K562 (cell line): Measurements from ENCODE around the gene VPS13C. TPM values are rescaled to one million over a fixed set of nuclear protein-coding genes. Genes with fewer than 3 reads are reported as not detected.

Source experiments
- CEBPB ChIP-seq: fragments of 450-650 bp; IDR thresholded peaks from 2 replicates; pipeline ENCODE4 v1.6.1; 2016; ENCODE audit warnings: missing genetic modification characterization, missing compliant biosample characterization
- CLOCK ChIP-seq: fragments of 250-450 bp; sonication (Bioruptor Pico); IDR thresholded peaks from 2 replicates; pipeline ENCODE4 v1.4.0; 2020; ENCODE audit warnings: mild to moderate bottlenecking, moderate library complexity, borderline replicate concordance
- DLX4 ChIP-seq: fragments of 250-450 bp; sonication (Bioruptor Pico); IDR thresholded peaks from 2 replicates; pipeline ENCODE4 v1.6.1; 2021; ENCODE audit warnings: mild to moderate bottlenecking
- ETV5 ChIP-seq: sonication (generic); formaldehyde crosslinking; IDR thresholded peaks from 2 replicates; pipeline ENCODE4 v1.4.0; 2020; ENCODE audit warnings: low read depth, mild to moderate bottlenecking, missing genetic modification reagents
- IFI16 ChIP-seq: fragments of 250-450 bp; sonication (Bioruptor Pico); IDR thresholded peaks from 2 replicates; pipeline ENCODE4 v2.1.2; 2022; ENCODE audit warnings: mild to moderate bottlenecking, inconsistent platforms
- NCOA2 ChIP-seq, 2 experiments: fragments of 450-650 bp; IDR thresholded peaks; 2 replicates each; pipeline ENCODE4 v1.6.1; 2018; ENCODE audit warnings: mild to moderate bottlenecking in 2 of 2, moderate library complexity in 1 of 2; ENCODE audit not compliant: partially characterized antibody in 2 of 2
- NR1H2 ChIP-seq: sonication (generic); formaldehyde crosslinking; IDR thresholded peaks from 2 replicates; pipeline ENCODE4 v1.4.0; 2020; ENCODE audit warnings: mild to moderate bottlenecking, missing genetic modification reagents
- RBM14 ChIP-seq: fragments of 200-400 bp; formaldehyde crosslinking; IDR thresholded peaks from 2 replicates; pipeline ENCODE4 v1.6.1; 2018; ENCODE audit warnings: low read depth, mild to moderate bottlenecking, low read length, moderate library complexity, borderline replicate concordance; ENCODE audit not compliant: insufficient read depth
- RCOR1 ChIP-seq, 2 experiments: IDR thresholded peaks; 2 replicates each; pipeline ENCODE4 v1.6.1; 2012; ENCODE audit warnings: low read depth in 2 of 2, low read length in 2 of 2, borderline replicate concordance in 1 of 2, improper control_type of control experiment in 1 of 2
- TRIM25 ChIP-seq: fragments of 450-650 bp; IDR thresholded peaks from 2 replicates; pipeline ENCODE4 v1.7.0; 2016; ENCODE audit warnings: borderline replicate concordance
- ZFPM2 ChIP-seq: fragments of 250-450 bp; sonication (Bioruptor Pico); IDR thresholded peaks from 2 replicates; pipeline ENCODE4 v1.5.1; 2022; ENCODE audit warnings: mild to moderate bottlenecking
- ZHX1 ChIP-seq: fragments of 150-350 bp; conservative IDR thresholded peaks from 2 replicates; pipeline ENCODE4 v1.6.1; 2014; ENCODE audit warnings: low read length
- ZNF316 ChIP-seq: fragments of 450-650 bp; IDR thresholded peaks from 2 replicates; pipeline ENCODE4 v1.6.1; 2016
- ZNF589 ChIP-seq: fragments of 200-800 bp; sonication (Bioruptor generic); IDR thresholded peaks from 2 replicates; pipeline ENCODE4 v1.6.1; 2016; ENCODE audit warnings: low read depth, missing genetic modification characterization, missing compliant biosample characterization
- ZNF644 ChIP-seq: fragments of 200-800 bp; sonication (Bioruptor generic); IDR thresholded peaks from 2 replicates; pipeline ENCODE4 v1.6.1; 2016; ENCODE audit warnings: low read depth, missing genetic modification characterization, missing compliant biosample characterization
- ZNF75A ChIP-seq: fragments of 450-650 bp; formaldehyde crosslinking; IDR thresholded peaks from 2 replicates; pipeline ENCODE4 v1.4.0; 2020; ENCODE audit warnings: mild to moderate bottlenecking
- polyA plus RNA-seq, 8 experiments: library from polyadenylated mRNA; depleted of rRNA in 4 of 8; stranded (reverse) in 5 of 8; unstranded in 3 of 8; fragments of >200 nt; fragmentation: Nextera tagmentation in 2 of 8; fragmentation: Illumina TruSeq in 1 of 8; extraction: Ambion mirVana in 2 of 8; extraction: Trizol in 1 of 8; gene quantifications; 2 replicates each; pipeline versions ENCODE4 v1.2.1 to v1.2.3, GENCODE V29; 2011 to 2014; ENCODE audit warnings: inconsistent platforms in 1 of 8, missing spikeins in 1 of 8
- total RNA-seq, 7 experiments: library from RNA; depleted of rRNA in 6 of 7; stranded (reverse); fragments of >200 nt in 6 of 7; fragmentation: Illumina TruSeq in 2 of 7; extraction: Trizol in 2 of 7; gene quantifications; 2 replicates each; pipeline versions ENCODE4 v1.2.1 to v1.2.3, GENCODE V29; 2011 to 2021; ENCODE audit warnings: low replicate concordance in 1 of 7

Gene VPS13C
- total and polyA plus RNA-seq, 9 of the 15 experiments (the other 6 are each of a cell fraction or from before 2014, with no cell fraction given), result 5.2 to 32.3 (median 15.7) TPM

- TF ChIP-seq CLOCK, result no peak
- peak; percentile 82 for TF ChIP-seq ZNF316
- no peak for TF ChIP-seq ZFPM2 (CRISPR knock-in tag)
- TF ChIP-seq ZHX1, result no peak
- no peak for TF ChIP-seq NR1H2 (CRISPR knock-in tag)
- no peak for TF ChIP-seq ZNF644 (tag)
- no peak for TF ChIP-seq ETV5
- TF ChIP-seq TRIM25, result no peak
- TF ChIP-seq DLX4 (CRISPR knock-in tag), result no peak
- no peak for TF ChIP-seq ZNF589 (CRISPR knock-in tag)
- TF ChIP-seq IFI16, result no peak
- TF ChIP-seq RCOR1 (IDR thresholded peaks at IDR 0.05; ENCODE audit: borderline replicate concordance in 1 of 2, low read depth in 2 of 2, low read length in 2 of 2), result no peak
- TF ChIP-seq CEBPB (tag), result no peak
- no peak for TF ChIP-seq ZNF75A
- TF ChIP-seq RBM14, result no peak
- TF ChIP-seq NCOA2 (IDR thresholded peaks at IDR 0.05; ENCODE audit: partially characterized antibody in 2 of 2), result no peak
Observed at GRCh38 chr15:61853195-61853594, 207.1 kb downstream of the VPS13C start (continued).
